ENCODE data around the gene STXBP5. TPM values are rescaled to one million over a fixed set of nuclear protein-coding genes. Genes with fewer than 3 reads are reported as not detected.

Gene STXBP5
- total RNA-seq, 1 experiment from 2014 or later: 11.6 TPM

DNA sequence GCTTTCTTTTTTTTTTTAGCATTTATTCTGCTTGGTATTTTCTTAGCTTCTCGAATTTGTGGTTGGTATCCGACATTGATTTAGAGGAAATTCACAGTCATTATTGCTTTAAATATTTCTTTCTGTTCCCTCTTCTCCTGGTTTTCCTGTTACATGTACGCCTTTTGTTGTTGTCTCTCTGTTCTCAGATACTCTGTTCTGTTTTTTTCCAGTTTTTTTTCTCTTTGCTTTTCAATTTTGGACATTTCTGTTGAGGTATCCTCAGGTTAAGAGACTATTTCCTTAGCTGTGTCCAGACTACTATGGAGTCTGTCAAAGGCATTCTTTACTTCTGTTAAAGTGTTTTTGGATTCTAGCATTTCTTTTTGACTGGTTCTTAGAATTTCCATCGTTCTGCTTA lies 17.5 kb downstream of the STXBP5 start:
- H4K91ac ChIP-seq (ENCODE audit: insufficient read length, low read depth, low read length): no peak overlapping the region
- no peak overlapping the region for H3K27ac ChIP-seq (ENCODE audit: insufficient read length, low read depth, low read length)
- no peak overlapping the region for H4K8ac ChIP-seq (replicated peaks; ENCODE audit: insufficient read length, low read depth, low read length)
- H3K14ac ChIP-seq (ENCODE audit: insufficient read depth, low read length): no peak overlapping the region
- DNase-seq: no peak
- no peak overlapping the region for H3K56ac ChIP-seq (ENCODE audit: insufficient read length, low read depth, low read length)
- no peaks in the 10 kb centered on the region for H3K9me3 Mint-ChIP-seq
- no peaks in the 10 kb centered on the region for H3K79me2 ChIP-seq (ENCODE audit: insufficient read depth, low read length)
- H2BK5ac ChIP-seq (ENCODE audit: insufficient read length, low read length): no peak overlapping the region
- H3K9me3 ChIP-seq (ENCODE audit: control insufficient read depth, low read depth, low read length): no peaks in the 10 kb centered on the region
- no peak overlapping the region for H3K4me2 ChIP-seq (ENCODE audit: insufficient read depth, insufficient read length, low read length)
- no peak overlapping the region for H4K5ac ChIP-seq (ENCODE audit: insufficient read length, low read depth, low read length)
- no peak overlapping the region for H3K23ac ChIP-seq (ENCODE audit: insufficient read length, low read depth, low read length)
- peaks cover 9 to 13% of the 10 kb centered on the region in 2 experiments for H3K4me1 Mint-ChIP-seq
- no peaks in the 10 kb centered on the region for H3K23me2 ChIP-seq (ENCODE audit: insufficient read length, low read depth, low read length, poor library complexity, severe bottlenecking)
- no peaks in the 10 kb centered on the region for H3K27me3 Mint-ChIP-seq (ENCODE audit: low read depth)
- no peaks in the 10 kb centered on the region for H3K27me3 ChIP-seq (ENCODE audit: insufficient read depth, low read length)
- H2BK20ac ChIP-seq (ENCODE audit: low read depth, low read length, poor library complexity, severe bottlenecking): no peak overlapping the region
- H2BK120ac ChIP-seq (ENCODE audit: low read depth, low read length, poor library complexity, severe bottlenecking): no peak overlapping the region
- H3K18ac ChIP-seq (ENCODE audit: insufficient read length, low read depth, low read length): no peak overlapping the region
- H3K4me3 Mint-ChIP-seq: no peak overlapping the region
- no peaks in the 10 kb centered on the region for H3K79me1 ChIP-seq (ENCODE audit: insufficient read depth, low read depth, low read length, poor library complexity, severe bottlenecking)
- no CpG with 5 or more reads among the region's 4 CpGs for WGBS (ENCODE audit: extremely low coverage, insufficient read length, low lambda C conversion rate)
- no peak overlapping the region for H2AFZ ChIP-seq (ENCODE audit: low read length)
- no peak overlapping the region for H3K9ac ChIP-seq (ENCODE audit: extremely low read depth, insufficient read length, low read length)
- no peaks in the 10 kb centered on the region for H4K20me1 ChIP-seq (ENCODE audit: control insufficient read depth, insufficient read depth, insufficient read length)
- TF ChIP-seq, protein P1, sequence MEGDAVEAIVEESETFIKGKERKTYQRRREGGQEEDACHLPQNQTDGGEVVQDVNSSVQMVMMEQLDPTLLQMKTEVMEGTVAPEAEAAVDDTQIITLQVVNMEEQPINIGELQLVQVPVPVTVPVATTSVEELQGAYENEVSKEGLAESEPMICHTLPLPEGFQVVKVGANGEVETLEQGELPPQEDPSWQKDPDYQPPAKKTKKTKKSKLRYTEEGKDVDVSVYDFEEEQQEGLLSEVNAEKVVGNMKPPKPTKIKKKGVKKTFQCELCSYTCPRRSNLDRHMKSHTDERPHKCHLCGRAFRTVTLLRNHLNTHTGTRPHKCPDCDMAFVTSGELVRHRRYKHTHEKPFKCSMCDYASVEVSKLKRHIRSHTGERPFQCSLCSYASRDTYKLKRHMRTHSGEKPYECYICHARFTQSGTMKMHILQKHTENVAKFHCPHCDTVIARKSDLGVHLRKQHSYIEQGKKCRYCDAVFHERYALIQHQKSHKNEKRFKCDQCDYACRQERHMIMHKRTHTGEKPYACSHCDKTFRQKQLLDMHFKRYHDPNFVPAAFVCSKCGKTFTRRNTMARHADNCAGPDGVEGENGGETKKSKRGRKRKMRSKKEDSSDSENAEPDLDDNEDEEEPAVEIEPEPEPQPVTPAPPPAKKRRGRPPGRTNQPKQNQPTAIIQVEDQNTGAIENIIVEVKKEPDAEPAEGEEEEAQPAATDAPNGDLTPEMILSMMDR (conservative IDR thresholded peaks at IDR 0.05): no peak
- H3K27ac Mint-ChIP-seq: peak overlapping the region in 2 of 3 experiments; percentile 39 to 55; a peak in 2 of 7 replicates
- H2BK15ac ChIP-seq (ENCODE audit: low read depth, low read length): no peak overlapping the region
- no peak overlapping the region for H2AK5ac ChIP-seq (ENCODE audit: insufficient read length, low read length)
- H3K4me1 ChIP-seq (ENCODE audit: insufficient read depth, low read length): peaks cover 6% of the 10 kb centered on the region; the same call in 1 of the 2 replicates
- no peak overlapping the region for H2BK12ac ChIP-seq (ENCODE audit: insufficient read length, low read depth, low read length)
- H3K4ac ChIP-seq (ENCODE audit: low read depth, low read length): no peak overlapping the region
- no peak overlapping the region for H3T11ph ChIP-seq (ENCODE audit: low read length)
- peaks cover 0 to 2% (median 0%) of the 10 kb centered on the region in 3 experiments; a peak in 1 of 7 replicates for H3K36me3 Mint-ChIP-seq (ENCODE audit: insufficient read depth in 1 of 3, low read depth in 3 of 3)

Measured in H9 (cell line).